SH-SY5Y (cell line): Measurements from ENCODE around the gene CTDSP1.

Source experiments
- GATA2 ChIP-seq: IDR thresholded peaks from 2 replicates; pipeline ENCODE4 v1.6.1; 2011; ENCODE audit warnings: mild to moderate bottlenecking, low read depth, low read length
- GATA3 ChIP-seq: IDR thresholded peaks from 2 replicates; pipeline ENCODE4 v1.6.1; 2011; ENCODE audit warnings: low read depth, mild to moderate bottlenecking, low read length, moderate library complexity

CTDSP1 gene

DNA sequence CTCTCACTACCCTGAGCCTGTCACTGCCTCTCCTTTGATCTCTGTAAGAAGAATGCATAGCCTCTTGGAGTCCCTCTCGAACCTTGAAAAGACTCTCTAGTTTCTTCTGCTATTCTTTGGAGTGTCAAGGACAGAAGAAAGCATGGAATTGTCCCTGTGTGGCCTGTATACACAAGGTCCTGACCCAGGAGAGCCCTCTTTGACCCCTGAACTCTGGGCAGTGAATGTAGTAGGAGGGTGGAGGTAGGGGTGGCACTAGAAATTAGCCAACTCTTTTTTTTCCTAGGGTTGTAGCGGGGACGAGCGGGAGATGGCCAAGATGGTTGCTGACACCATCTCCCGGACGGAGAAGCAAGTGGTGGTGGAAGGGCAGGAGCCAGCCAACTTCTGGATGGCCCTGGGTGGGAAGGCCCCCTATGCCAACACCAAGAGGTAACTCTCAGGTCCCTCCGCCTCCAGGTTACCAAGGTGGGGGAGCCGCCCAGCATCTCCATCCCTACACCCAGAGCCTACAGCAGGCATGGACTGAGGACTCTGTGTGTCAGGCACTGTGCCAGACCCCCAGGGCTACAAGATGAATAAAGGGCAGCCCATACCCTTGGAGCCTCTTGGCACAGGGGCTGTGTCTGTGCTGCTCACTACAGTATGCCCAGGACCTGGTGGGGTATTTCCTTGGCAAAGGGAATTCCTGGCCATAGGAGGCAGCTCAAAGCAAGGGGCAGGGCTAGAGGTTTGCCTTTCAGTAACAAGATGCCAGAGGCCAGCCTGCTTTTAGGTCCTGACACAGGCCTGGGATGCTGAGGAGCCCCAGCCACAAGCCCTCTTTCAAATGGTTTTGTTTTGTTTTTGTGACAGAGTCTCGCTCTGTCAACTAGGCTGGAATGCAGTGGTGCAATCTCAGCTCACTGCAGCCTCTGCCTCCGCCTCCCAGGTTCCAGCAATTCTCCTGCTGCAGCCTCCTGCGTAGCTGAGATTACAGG is 35.6 kb downstream of the CTDSP1 start:
- TF ChIP-seq GATA2 (no peak), GATA3 (no peak)

DNA sequence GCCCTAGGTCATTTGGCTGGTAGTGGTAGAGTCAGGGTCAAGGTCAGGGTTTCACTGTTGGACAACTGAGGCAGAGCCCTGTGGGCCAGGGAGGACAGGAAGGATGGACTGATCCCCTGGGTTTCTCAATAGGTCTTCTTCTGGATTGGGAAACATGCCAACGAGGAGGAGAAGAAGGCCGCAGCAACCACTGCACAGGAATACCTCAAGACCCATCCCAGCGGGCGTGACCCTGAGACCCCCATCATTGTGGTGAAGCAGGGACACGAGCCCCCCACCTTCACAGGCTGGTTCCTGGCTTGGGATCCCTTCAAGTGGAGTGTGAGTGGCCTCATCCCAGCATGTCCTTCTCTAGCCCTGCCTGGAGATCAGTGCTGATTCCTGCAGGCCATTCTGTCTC is 37.3 kb downstream of the CTDSP1 start:
- TF ChIP-seq GATA3 (no peak), GATA2 (no peak)

DNA sequence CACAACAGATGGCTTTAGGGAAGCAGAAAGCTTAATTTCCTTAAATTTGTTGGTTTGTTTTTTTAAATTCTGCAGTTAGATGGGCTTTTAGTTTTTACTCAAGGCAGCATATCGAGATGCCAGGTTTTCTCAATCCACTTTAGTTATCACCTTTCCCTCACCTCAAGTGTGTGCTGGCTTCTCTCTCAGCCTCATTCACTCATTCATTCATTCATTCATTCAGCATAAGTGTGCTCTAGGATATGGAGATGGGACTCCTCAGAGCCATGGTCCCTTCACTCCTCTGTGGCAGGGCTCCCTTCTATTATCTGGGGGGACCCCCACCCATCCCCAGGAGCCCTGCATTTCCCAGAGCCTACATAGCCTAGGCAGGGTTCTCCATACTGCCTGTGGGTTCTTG is 38.3 kb downstream of the CTDSP1 start:
- TF ChIP-seq GATA3 = no peak
- no peak for TF ChIP-seq GATA2

DNA sequence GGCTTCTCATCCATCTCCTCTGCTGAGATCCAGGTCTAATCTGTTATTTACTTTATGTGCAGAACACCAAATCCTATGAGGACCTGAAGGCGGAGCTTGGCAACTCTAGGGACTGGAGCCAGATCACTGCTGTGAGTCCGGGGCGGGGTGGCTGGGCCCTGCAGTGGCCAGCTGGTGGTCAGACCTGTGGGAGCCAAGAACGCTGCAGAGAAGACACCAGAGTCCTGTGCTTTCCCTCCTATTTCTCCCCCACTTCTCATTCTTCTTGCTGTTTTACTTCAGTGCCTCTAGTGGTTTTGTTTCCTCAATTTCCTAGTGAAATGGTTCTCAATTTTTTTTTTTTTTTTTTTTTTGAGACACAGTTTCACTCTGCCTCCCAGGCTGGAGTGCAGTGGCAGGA is 38.9 kb downstream of the CTDSP1 start:
- no peak for TF ChIP-seq GATA2
- TF ChIP-seq GATA3 = no peak

DNA sequence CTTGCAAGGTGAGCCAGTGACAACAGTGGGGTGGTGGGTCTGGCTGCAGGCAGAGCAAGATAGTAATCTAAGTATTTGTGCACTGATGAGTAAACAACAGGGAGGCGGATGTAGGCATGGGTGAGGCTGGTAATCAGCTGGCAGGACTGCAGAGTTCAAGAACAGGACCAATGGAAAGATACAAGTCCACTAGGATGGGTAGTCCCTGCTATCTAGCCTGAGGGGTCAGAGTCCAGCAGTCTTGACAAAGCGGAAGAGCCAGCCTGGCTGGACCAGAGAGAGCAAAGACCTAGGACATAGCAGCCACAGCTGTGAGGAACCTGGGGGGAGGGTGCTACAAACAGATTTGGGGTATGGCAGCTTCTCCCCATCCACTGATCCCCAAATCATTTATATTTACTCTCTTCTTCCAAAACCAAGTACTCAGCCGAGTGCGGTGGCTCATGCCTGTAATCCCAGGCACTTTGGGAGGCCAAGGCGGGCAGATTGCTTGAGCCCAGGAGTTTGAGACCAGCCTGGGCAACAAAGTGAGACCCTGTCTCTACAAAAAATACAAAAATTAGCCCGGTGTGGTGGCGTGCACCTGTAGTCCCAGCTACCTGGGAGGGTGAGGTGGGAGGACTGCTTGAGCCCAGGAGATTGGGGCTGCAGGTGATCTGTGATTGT is 45.2 kb downstream of the CTDSP1 start:
- peak; percentile 17; the same call in 1 of the 2 replicates for TF ChIP-seq GATA2
- TF ChIP-seq GATA3 = no peak

DNA sequence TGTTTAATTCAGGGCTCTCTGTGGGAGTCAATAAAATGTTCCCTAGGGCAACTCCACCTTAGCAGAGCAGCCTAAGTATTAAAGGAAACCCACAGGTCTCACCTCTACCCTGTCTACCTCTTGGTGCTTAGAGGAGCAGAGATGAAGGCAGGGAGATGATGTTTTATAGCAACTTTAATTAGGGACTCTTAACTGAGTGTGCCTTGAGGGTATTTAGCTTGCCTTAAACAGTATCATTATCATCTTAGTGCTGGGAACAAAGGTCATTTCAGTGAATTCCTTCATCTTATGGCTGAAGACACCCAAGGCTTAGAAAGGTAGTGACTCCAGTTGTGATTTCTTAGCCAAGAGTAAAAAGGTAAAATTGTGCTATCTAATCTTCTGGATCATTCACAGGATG is 45.9 kb downstream of the CTDSP1 start:
- TF ChIP-seq GATA2 = no peak
- TF ChIP-seq GATA3 = no peak

DNA sequence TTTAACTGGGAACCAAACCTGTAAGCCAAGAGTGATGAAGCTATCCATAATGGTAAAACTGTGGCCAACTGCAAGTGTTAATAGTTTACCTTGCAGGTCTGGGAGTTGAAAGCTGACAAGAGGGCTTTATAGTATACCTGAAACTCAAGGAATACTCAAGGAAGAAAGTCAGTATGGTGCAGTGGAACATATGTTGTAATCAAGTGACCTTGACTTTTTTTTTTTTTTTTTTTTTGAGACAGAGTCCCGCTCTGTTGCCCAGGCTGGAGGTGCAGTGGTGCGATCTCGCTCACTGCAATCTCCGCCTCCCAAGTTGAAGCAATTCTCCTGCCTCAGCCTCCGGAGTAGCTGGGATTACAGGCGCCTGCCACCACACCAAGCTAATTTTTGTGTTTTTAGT is 46.9 kb downstream of the CTDSP1 start:
- TF ChIP-seq GATA3 (no peak), GATA2 (no peak)

DNA sequence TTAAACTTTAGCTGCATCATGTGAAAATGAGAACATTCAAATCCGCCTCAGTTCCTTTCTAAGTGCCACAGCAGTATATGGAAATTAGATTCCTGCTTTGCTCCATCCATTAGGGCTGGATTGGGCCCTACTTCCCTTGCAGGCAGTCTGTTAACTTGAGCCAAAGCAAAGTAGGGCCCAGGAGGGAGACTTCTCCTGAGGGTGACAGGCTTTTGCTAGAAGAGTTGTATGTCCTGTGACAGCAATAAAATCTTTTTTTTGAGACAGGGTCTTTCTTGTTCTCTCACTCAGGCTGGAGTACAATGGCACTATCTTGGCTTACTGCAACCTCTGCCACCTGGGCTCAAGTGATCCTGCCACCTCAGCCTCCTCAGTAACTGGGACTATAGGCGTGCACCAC is 47.4 kb downstream of the CTDSP1 start:
- no peak for TF ChIP-seq GATA2
- no peak for TF ChIP-seq GATA3

DNA sequence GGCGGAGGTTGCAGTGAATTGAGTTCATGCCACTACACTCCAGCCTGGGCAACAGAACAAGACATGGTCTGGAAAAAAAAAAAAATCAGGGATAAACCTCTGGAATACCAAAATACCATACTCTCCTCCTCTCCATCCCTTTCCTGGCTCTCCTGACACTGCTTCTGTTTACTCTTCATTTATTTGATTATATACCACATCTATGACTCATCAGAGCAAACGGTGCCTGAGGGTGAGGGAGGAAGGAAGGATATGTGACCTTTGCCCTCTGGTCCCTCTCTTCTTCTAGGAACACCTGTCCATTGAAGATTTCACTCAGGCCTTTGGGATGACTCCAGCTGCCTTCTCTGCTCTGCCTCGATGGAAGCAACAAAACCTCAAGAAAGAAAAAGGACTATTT is 49.3 kb downstream of the CTDSP1 start:
- no peak for TF ChIP-seq GATA2
- no peak for TF ChIP-seq GATA3

DNA sequence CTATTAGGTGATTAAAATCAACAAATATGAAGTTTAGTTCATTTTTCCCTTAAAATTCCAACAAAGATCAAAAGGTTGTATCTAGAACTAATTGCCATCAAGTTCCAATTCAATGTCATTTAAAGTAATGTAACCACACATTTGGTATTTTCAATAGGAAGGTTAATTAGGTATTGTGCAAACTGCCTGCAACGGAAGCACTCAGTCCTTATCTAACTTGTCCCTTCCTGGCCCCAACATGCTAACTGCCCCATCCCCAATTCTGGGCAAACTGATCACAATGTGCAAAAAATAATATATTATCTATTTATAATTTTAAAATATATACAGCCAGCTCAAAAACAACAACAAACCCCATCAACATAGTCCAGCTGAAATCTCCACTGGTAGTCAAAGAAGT is 52.4 kb downstream of the CTDSP1 start:
- TF ChIP-seq GATA3 = no peak
- no peak for TF ChIP-seq GATA2
